Renal cortex interstitium (tissue), 11 donors: ENCODE results near the gene BOD1L2. TPM values are rescaled to one million over a fixed set of nuclear protein-coding genes. Genes with fewer than 3 reads are reported as not detected.

Experiments used
- DNase-seq, 11 donors: peaks; one replicate each; pipeline ENCODE4 v3.0.0-alpha.2; 2013; ENCODE audit warnings: low read depth in 9 of 11, low spot score in 4 of 11; ENCODE audit errors: extremely low read depth in 1 of 11
- polyA plus RNA-seq, 3 donors: library from polyadenylated mRNA; unstranded; fragments of 120-200 nt; gene quantifications; one replicate each; pipeline ENCODE4 v1.2.1, GENCODE V29; 2013; ENCODE audit not compliant: insufficient read length in 3 of 3

BOD1L2 gene
- polyA plus RNA-seq, 3 donors: not detected

GRCh38 chr18:57148263-57148662, 1.4 kb downstream of the BOD1L2 start:
- DNase-seq: no peak

DNA sequence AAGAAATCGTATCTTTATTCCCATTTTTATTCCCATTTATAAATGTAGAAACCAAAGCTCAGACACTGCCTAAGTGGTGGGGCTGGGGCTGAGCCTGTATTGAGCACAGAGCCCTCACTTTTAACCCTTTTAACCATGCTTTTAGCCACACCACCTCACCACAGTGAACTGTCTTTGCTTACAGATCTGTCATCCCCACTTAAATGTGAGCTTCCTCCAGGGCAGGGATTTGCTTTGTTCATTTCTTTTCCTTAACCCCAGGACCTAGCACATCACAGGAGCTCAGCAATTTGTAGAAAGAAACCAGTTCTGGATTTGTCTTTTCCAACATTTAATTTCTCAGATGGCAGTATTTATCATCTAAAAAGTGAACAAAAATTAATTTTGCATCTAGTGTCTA, 2.2 kb downstream of the BOD1L2 start:
- no peak for DNase-seq

DNA sequence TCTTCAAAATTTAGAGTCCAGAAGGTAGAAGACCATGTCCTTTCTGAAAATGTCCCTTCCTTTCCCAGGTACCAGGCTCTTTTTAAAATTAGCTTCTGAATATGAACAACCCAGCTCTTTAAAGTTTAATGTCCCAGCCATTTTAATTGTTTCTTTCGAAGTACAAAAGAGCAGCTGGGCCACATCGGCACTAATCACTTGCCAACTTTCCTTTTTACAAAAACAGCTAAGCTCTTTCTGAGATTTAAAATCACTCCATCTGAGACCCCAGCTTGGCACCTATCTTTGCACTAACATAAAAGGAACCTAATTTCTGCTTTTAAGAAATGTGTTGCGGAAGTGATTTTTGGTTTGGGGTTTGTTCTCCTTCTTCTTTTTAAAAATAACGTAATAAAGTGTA, 2.6 kb downstream of the BOD1L2 start:
- no peak for DNase-seq

GRCh38 chr18:57150081-57150480, 3.2 kb downstream of the BOD1L2 start:
- no peak for DNase-seq

DNA sequence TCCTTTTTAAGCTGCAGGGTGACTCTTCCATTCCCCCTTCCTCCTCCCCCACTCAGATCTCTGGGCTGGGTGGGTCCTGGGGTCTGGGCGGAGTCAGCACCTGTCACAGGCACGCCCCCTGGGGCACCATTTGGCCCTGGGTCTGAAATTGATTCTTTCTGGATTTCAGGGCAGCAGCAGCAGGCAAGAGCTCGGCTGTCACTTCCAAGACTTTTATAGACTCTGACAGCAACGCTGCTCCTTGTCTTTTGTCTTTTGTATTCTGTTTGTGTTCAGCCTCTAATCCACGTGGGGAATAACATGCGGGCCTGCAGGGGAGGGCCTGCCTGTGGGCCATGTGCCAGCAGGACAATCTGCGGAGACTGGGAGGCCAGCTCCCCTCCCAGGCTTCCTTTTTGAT, 3.9 kb downstream of the BOD1L2 start:
- no peak for DNase-seq

- no peak for DNase-seq
These were observed 7.4 kb downstream of the BOD1L2 start for GRCh38 chr18:57154191-57154830.

- no peak for DNase-seq
These were observed 17.5 kb downstream of the BOD1L2 start for GRCh38 chr18:57164401-57164800.

- no peak for DNase-seq
These were observed 20.9 kb downstream of the BOD1L2 start for GRCh38 chr18:57167617-57168308.

DNA sequence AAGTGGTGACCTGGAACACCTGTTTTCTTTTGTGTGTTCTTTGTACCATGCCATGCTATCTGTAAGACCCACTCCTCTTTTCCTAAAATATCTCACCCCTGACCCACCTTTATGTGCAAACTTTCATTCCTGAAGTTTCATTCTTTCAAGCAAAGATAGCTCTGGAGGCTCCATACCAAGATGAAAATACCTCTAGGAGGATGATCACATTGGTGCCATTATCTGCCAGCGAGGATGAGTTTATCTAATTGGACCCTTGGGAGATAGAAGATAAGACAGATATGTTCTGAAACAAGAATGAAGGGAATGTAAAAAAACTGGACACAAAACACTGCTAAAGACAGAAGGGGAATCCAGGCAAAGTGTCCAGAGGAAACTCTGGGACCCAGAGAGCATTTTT, 24.1 kb downstream of the BOD1L2 start:
- DNase-seq: no peak

- DNase-seq: no peak
These were observed 28.6 kb downstream of the BOD1L2 start for GRCh38 chr18:57175532-57175931.

GRCh38 chr18:57185434-57185833, 38.5 kb downstream of the BOD1L2 start:
- no peak for DNase-seq

- DNase-seq: no peak
These were observed 42.1 kb downstream of the BOD1L2 start for GRCh38 chr18:57188851-57189557.

DNA sequence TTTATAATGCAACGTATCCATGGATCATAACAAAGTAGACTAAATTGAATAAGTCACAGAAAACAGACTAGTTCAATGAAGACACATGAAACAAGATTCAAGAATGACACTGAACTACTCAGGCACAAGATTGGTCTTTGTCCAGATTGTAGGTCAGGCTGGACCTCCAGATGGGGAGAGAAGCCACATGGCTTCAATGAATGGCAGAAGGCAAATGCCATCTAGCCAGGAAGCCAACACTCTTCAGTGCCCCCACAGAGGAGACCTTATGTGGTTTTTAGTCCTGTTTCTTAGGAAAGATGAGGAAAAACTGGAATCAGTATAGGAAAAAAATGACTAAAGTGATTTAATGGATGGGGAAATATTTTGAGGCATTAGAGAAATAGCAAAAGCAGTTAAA, 43.1 kb downstream of the BOD1L2 start:
- no peak for DNase-seq

- no peak for DNase-seq
These were observed 47.2 kb downstream of the BOD1L2 start for GRCh38 chr18:57194070-57194469.

DNA sequence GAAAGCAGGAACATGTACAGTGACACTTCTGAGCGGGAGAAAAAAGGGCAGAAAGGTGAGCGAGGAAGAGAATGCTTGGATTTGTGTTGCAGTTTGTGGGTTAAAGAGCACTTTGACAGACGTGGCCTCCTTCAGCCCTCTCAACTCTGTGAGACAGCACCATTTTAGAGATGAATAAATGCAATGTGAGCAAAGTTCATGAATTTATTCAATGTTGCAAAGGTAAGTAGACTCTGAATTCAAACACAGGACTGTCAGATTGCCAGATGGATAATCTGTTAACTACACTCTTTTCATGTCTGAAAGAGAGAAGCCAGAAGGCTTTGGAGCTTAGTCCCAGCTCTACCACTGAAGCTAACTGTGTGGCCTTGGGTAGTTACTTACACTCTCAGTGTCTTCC, 47.7 kb downstream of the BOD1L2 start:
- DNase-seq: no peak

DNA sequence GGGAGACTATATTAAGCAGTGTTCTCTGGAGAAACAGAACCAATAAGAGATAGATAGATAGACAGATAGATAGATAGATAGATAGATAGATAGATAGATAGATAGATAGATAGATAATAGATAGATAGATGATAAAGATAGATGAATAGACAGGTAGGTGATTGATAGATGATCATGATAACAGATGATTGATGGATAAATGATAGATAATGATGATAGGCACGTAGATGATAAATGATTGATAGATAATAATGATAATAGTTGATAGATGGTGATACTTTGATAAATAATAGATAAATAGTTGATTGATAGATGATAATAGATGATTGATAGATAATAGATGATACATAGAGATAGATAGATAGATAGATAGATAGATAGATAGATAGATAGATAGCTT, 48.5 kb downstream of the BOD1L2 start:
- no peak for DNase-seq

DNA sequence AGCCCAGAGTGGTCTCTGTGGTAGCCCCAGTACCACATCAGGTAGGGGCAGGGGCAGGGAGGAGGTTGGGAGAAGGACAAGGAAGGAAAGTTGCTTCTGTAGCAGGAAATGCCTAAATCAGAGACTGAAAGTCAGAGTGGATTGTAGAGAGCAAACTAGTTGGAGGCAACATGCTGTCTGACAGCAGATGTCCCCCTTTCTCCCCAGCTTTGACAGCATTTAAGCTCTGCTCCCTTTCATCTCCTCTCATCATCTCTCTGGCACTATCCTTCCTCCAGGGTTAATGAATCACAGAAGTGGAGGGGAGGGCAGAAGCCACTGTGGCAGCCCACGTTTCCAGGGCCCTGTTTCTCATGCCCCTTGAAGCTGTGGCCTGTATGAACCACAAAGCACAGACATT, 50.4 kb downstream of the BOD1L2 start:
- no peak for DNase-seq

DNA sequence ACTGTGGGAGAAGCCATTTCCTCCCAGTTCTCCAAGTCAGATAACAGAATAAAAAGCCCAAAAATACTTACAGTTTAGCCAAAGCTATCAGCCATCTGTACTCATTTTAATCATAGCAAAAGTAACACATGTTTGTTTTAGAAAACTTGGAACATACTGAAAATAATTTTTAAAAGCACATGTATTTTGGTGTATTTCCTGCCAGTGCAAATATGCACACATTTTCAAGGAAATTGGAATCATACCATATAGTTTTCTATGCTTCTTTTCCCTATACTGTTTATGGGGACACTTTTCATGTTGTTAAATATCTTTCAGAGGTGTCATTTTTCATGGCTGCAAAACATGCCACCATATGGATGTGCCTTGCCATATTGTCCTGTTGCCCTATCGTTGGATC, 51.2 kb downstream of the BOD1L2 start:
- DNase-seq: no peak
